Sigmoid colon (tissue), 4 donors: ENCODE measurements around the gene DEGS2.

Experiments used
- CTCF ChIP-seq, 4 experiments: fragments of 450-650 bp in 3 of 4; fragments of 200-600 bp in 1 of 4; IDR thresholded peaks; one replicate each; pipeline ENCODE4 v1.5.1; 2016 to 2019; ENCODE audit warnings: antibody characterized with exemption in 4 of 4, mild to moderate bottlenecking in 3 of 4, moderate library complexity in 2 of 4
- EP300 ChIP-seq, 4 donors: sonication (generic); formaldehyde crosslinking; IDR thresholded peaks; one replicate each; pipeline ENCODE4 v1.6.1; 2017; ENCODE audit warnings: antibody characterized with exemption in 4 of 4
- POLR2A ChIP-seq, 2 donors: fragments of 450-650 bp; IDR thresholded peaks; one replicate each; pipeline ENCODE4 v1.6.1; 2016; ENCODE audit warnings: antibody characterized with exemption in 2 of 2, mild to moderate bottlenecking in 2 of 2, moderate library complexity in 2 of 2

GRCh38 chr14:100191584-100192249 lies 32.3 kb upstream of the DEGS2 start:
- no peak for TF ChIP-seq CTCF (IDR thresholded peaks at IDR 0.05)
- TF ChIP-seq POLR2A (IDR thresholded peaks at IDR 0.05), result no peak
- TF ChIP-seq EP300 (IDR thresholded peaks at IDR 0.05), result no peak
